RWPE2 (cell line): ENCODE results near the gene NDRG3.
A peak's percentile ranks its signal among the peaks of the same experiment; 100 is the strongest.

Experiments used
- ATAC-seq: fragments of 200-7000 bp; cut with Tn5 transposase; 3 replicates; pipeline ENCODE4 v1.9.1; 2021; ENCODE audit warnings: low read depth
- DNase-seq: peaks from one replicate; pipeline ENCODE4 v3.0.0-alpha.2; 2020; ENCODE audit warnings: low spot score
- H3K27ac ChIP-seq: fragments of 450-650 bp; 2 replicates; pipeline ENCODE4 v1.5.1; 2017; ENCODE audit warnings: mild to moderate bottlenecking; ENCODE audit not compliant: poor library complexity, severe bottlenecking
- H3K27me3 ChIP-seq: fragments of 250-450 bp; sonication (Bioruptor Pico); 2 replicates; pipeline ENCODE4 v1.5.1; 2021; ENCODE audit warnings: mild to moderate bottlenecking, moderate library complexity; ENCODE audit not compliant: insufficient read depth, poor library complexity, severe bottlenecking
- H3K36me3 ChIP-seq: fragments of 250-450 bp; sonication (Bioruptor Pico); 2 replicates; pipeline ENCODE4 v1.5.1; 2020; ENCODE audit warnings: low read depth, mild to moderate bottlenecking, moderate library complexity
- H3K4me1 ChIP-seq: fragments of 250-450 bp; sonication (Bioruptor Pico); 2 replicates; pipeline ENCODE4 v1.5.1; 2021; ENCODE audit warnings: mild to moderate bottlenecking, moderate library complexity; ENCODE audit not compliant: insufficient read depth, poor library complexity, severe bottlenecking
- H3K4me3 ChIP-seq: fragments of 250-450 bp; sonication (Bioruptor Pico); 2 replicates; pipeline ENCODE4 v1.5.1; 2021; ENCODE audit warnings: mild to moderate bottlenecking, moderate library complexity; ENCODE audit not compliant: severe bottlenecking
- H3K9me3 ChIP-seq: fragments of 250-450 bp; sonication (Bioruptor Pico); 2 replicates; pipeline ENCODE4 v1.5.1; 2021; ENCODE audit warnings: mild to moderate bottlenecking, moderate library complexity; ENCODE audit not compliant: severe bottlenecking
- TF ChIP-seq, protein P1 (sequence below): fragments of 450-650 bp; IDR thresholded peaks from one replicate; pipeline ENCODE4 v1.5.1; 2017; ENCODE audit warnings: mild to moderate bottlenecking, moderate library complexity; ENCODE audit not compliant: poor library complexity, severe bottlenecking

NDRG3 gene

DNA sequence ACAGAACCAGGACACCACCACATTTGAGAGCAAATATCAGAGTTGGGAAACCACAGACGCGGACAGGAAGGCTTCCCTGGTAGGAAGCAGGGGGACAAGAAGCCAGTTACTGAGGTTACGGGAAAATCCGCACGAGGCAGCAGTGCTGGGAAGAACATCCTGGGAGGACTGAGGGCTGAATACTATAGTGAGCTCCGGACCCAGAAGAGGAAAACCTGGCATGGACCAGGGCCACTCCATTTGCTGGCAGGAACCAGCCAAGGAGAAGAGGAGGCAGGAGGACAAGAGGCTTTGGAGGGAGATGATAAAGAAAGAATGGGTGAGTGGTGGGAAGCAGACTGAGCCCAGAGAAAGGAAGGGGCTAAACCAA, 33.8 kb upstream of the NDRG3 start:
- Histone ChIP-seq H3K4me1 (no peaks in the 10 kb centered on the region), H3K4me3 (no peak overlapping the region), H3K36me3 (peaks cover 31% of the 10 kb centered on the region), H3K9me3 (no peaks in the 10 kb centered on the region), H3K27ac (no peak overlapping the region), H3K27me3 (no peaks in the 10 kb centered on the region)
- no peak for ATAC-seq
- DNase-seq = peak; percentile 63
- TF ChIP-seq, protein P1, sequence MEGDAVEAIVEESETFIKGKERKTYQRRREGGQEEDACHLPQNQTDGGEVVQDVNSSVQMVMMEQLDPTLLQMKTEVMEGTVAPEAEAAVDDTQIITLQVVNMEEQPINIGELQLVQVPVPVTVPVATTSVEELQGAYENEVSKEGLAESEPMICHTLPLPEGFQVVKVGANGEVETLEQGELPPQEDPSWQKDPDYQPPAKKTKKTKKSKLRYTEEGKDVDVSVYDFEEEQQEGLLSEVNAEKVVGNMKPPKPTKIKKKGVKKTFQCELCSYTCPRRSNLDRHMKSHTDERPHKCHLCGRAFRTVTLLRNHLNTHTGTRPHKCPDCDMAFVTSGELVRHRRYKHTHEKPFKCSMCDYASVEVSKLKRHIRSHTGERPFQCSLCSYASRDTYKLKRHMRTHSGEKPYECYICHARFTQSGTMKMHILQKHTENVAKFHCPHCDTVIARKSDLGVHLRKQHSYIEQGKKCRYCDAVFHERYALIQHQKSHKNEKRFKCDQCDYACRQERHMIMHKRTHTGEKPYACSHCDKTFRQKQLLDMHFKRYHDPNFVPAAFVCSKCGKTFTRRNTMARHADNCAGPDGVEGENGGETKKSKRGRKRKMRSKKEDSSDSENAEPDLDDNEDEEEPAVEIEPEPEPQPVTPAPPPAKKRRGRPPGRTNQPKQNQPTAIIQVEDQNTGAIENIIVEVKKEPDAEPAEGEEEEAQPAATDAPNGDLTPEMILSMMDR = no peak

DNA sequence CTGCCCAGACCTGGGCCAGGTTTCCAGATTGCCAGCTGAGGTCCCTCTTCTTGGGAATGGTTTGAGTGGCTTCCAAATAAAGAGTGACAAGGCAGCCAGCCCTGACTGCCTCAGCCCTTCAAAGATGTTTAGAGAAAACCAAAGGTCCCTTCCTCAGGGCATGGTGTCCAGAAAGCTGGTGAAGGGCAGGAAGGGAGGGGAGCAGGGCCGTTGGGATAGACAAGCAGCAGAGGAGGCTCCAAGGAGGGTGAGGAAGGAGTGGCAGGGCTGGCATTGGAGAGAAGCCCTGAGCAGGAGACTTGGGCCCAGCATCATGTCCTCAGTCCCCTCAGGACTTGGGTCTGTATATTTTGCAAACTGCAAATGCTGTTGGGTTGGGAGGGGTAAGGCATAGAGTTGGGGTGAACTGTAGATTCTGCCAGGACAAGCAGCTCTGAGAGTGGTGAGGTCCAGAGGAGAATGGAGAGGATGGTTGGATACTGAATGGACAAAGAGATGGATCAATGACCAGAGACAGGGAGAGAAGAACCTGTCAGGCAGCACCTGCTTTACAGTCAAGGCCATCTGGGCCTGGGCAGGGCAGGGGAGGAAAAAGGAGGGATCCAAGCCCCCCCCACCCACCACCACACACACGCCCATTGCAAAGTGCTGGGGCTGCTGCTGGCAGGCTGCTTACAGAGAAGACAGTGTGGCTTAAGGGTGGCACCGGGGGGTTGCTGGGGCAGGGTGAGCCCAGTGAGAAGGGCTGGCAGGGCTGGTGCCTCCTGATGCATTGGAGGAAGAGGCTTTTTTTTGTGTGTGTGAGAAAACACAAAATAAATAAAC, 33.2 kb upstream of the NDRG3 start:
- TF ChIP-seq, protein P1 = no peak
- Histone ChIP-seq H3K36me3 (peaks cover 25% of the 10 kb centered on the region), H3K27ac (no peak overlapping the region), H3K4me1 (no peaks in the 10 kb centered on the region), H3K27me3 (no peaks in the 10 kb centered on the region), H3K9me3 (no peaks in the 10 kb centered on the region), H3K4me3 (no peak overlapping the region)
- ATAC-seq (0 out of 3 replicates have a peak, but pooled peaks have one; percentile 7), DNase-seq (peak; percentile 77)

DNA sequence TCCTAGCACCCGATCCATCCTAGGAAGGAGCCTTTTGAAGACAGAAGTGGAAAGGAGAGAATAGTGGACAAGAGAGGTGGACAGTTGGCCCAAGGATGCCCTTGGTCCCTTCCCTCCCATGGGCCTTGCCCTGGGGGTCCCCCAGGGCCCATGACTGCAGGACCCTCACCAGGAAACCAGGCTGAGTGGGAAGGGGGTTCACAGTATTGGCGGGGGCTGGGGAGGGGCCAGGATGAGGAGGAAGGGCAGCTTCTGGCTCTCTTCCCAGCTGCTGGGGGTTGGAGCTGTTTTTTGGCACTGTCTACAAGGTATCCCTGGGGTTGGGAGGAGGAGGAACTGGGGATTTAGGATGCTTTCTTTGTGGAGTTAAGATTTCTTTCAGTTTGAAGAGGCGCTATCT, 31.7 kb upstream of the NDRG3 start:
- peaks cover 2% of the 10 kb centered on the region for H3K4me1 ChIP-seq
- no peaks in the 10 kb centered on the region for H3K27me3 ChIP-seq
- no peak overlapping the region for H3K4me3 ChIP-seq
- TF ChIP-seq, protein P1 = no peak
- H3K9me3 ChIP-seq = no peaks in the 10 kb centered on the region
- no peak overlapping the region for H3K27ac ChIP-seq
- peaks cover 11% of the 10 kb centered on the region for H3K36me3 ChIP-seq
- peak; percentile 74 for DNase-seq
- ATAC-seq = no peak

DNA sequence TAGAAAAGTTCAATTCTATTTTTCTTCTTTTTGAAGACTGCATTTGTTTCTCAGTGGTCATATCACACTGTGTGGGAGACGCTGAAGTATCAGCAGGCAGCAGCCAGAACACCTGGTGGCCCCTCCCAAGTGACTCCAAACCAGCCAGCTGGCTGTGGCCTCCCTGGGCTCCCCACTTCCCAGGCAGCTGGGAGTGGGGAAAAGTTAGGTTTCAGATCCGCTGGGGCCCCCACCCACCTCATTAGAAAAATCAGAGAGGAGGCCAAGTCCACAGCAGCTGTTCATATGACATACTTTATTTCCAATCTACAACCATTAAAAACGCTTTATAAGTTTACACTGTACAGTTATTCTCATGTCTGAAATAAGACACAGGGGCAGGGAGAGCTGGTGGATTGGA, 31.3 kb upstream of the NDRG3 start:
- Histone ChIP-seq H3K27ac (no peak overlapping the region), H3K4me1 (peaks cover 5% of the 10 kb centered on the region), H3K9me3 (no peaks in the 10 kb centered on the region), H3K4me3 (no peak overlapping the region), H3K36me3 (0 out of 2 replicates have a peak, but pooled peaks cover 8% of the 10 kb centered on the region), H3K27me3 (no peaks in the 10 kb centered on the region)
- TF ChIP-seq, protein P1 = no peak
- ATAC-seq (no peak), DNase-seq (peak; percentile 68)

DNA sequence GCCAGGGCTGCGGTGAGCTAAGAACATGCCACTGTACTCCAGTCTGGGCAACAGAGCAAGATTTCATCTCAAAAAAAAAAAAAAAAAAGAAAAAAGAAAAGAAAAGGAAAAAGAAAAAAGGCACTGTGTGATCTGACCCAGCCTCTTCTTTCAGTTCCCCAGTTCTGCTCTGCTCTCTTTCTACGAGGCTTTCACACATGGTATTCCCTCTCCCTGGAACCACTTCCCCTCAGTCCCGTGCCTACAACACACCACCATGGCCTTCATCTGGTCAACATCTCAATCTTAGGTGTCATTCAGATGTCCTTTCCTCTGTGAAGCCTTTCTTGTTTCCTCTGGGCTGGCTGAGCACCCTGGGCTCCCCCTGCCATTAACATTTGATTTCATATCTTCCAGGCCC, 29.9 kb upstream of the NDRG3 start:
- Histone ChIP-seq H3K27me3 (no peaks in the 10 kb centered on the region), H3K4me1 (peaks cover 5% of the 10 kb centered on the region), H3K4me3 (no peak overlapping the region), H3K36me3 (peaks cover 15% of the 10 kb centered on the region), H3K9me3 (no peaks in the 10 kb centered on the region), H3K27ac (no peak overlapping the region)
- TF ChIP-seq, protein P1 = no peak
- ATAC-seq (no peak), DNase-seq (peak; percentile 38)
